EH (cell line): ENCODE data around the gene PARD3B.

Source experiments
- DNase-seq: peaks from one replicate; pipeline ENCODE4 v3.0.0-alpha.2; 2015; ENCODE audit warnings: low read depth

Gene PARD3B

DNA sequence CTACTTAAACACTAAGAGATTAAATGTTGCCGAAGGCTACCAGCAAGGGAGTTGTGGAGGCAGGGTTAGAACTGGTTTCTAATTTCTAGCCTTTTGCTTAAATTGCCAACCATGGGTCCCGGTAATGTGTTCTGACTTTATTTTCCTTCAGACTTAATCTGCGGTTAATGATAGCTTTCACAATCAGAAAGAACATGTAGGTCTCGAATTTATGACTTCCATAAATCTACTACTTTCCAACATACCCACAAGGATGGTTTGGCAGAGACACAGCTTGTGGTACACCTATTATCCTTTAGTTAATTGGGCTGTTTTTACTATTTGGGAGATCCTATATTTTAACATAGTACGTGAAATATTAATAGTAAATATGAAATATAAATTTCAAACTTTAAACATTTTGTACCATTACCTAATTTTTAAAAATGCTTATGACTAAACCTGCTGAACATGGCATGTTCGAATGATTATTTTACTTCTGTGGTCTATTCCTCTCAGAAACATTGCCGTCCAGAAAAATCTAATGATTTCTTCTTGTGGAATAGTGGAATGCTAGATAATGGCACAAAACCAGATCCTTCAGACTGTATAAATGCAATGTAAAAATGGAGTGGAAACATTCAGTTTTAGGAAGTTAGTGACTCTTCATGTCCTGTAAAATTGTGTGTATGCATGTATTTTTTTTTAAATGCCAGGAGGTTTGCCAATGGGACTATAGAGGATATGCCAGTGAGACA, 41.3 kb downstream of the PARD3B start:
- DNase-seq = no peak

GRCh38 chr2:204590063-204590462, 44.8 kb downstream of the PARD3B start:
- DNase-seq = no peak

DNA sequence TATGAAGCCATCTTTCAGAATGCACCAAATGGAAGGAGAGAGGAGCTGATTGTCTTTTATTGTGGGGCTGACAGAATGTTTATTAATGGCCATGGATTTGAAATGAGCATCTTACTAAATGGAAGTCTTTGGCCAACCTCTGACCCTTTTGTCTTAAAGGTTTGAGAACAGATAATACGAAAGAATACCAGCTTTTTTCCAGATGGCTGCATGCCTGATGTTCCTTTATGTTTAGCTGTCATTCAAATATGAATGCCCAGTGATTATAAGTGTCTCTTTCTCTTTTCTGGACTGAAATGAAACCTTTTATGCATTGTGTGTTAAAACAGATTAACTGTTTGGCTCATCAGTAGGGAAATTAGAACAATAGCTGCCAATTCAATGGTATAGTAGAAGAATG, 46.0 kb downstream of the PARD3B start:
- no peak for DNase-seq

DNA sequence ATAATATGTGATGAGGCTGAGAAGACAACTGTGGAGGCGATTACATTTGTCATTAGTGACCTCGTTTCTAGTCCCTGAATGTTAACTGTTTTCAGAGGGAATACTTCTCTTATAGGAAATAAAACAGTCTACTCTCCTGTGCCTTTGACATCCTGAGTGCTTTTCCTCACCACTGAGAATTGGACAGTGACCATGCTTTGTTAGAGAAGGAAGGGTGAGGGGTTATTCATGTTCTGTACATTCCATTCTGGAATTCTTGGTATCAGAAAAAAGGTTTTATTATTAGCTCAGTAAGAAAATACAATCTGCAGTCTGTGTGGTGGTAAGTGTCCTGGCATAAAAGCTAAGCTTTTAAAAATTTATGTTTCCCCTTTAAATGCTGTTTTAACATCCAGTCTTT, 58.8 kb downstream of the PARD3B start:
- peak; percentile 71 for DNase-seq

GRCh38 chr2:204608237-204608939, 63.1 kb downstream of the PARD3B start:
- DNase-seq = peak; percentile 89

DNA sequence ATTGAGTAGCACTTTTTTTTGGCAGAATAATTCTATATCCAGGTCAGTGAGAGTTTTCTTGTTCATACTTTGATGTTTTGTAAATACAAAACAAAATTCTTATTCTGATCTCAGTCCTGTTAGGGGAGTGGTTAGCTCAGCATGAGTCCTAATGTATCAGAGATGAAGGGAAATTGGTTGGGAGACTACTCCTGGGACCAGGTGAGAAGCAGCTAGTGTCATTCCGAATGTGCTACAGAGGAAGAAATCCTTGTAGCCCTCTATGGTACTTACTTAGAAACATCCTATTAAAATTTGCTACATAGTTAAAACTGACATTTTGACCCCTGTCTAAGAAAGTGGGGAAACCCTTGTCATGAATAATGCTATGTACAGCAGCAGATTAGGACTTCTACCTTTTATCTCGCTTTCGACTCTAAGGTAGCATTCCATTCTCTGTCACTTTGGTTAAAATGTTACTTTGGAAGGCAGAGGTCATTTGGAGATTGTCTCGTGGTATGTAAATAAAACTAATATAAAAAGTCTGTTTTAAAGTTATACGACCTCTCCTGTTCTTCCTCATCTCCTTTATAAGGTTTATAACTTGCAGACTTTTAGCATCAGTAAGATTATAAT, 65.8 kb downstream of the PARD3B start:
- DNase-seq = no peak

GRCh38 chr2:204611764-204612163, 66.5 kb downstream of the PARD3B start:
- no peak for DNase-seq

- no peak for DNase-seq
Measured at GRCh38 chr2:204613635-204614034, 68.4 kb downstream of the PARD3B start.

DNA sequence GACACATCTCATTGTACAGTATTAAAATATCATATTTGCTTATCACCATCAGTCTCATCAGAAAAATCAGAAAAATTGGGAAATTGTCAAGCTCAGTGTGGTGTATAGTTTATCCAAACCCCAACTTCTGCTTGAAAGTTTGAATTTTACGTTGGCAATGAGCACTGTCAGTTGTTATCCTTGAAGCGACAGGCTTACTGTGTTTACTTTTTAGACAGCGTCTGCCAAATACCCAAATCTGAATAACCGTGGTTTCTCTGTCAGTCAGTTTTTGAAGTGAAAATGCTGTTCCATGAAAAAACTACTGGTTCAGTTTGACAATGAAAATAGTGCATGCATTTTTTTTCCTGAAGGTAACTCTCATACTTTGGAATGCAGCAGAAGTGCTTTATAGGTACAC, 70.2 kb downstream of the PARD3B start:
- no peak for DNase-seq

DNA sequence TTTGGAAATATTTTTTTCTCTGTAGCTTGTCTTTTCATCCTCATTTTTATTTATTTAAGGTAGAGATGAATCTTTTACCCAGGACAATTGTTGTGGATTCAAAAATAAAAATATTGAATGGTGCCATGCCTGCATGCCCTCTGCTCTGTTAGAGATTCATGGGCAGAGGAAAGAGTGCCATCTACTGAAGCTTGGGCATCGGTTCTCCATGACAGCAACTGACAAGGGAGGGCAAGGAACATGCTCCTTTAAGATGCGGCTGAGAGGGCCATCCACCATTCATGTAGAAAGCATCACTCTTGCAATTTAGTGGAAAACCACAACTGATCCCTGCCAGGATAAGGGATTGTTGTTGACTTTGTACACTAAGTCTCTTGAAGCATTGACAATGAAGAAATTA, 79.9 kb downstream of the PARD3B start:
- peak; percentile 62 for DNase-seq

GRCh38 chr2:204628926-204629712, 83.8 kb downstream of the PARD3B start:
- peak; percentile 41 for DNase-seq

DNA sequence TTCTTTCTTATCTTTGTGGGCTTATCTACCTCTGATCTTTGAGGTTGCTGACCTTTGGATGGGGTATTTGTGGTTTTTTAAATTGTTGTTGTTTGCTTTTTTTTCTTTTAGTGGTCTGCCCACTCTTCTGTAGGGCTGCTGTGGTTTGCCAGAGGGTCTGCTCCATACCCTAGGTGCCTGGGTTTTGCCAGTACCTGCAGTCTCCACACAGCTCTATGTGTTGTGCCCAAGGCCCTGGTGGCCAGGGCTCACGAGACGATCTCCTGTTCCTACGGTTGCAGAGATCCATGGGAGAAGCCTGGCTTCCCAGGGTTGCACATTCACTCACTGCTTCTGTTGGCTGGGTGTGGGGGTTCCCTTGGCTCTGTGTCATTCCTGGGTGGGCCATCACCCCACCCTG, 87.1 kb downstream of the PARD3B start:
- DNase-seq = no peak

- DNase-seq = no peak
Measured at GRCh38 chr2:204634564-204634963, 89.3 kb downstream of the PARD3B start.

GRCh38 chr2:204635478-204635877, 90.2 kb downstream of the PARD3B start:
- no peak for DNase-seq

- DNase-seq = no peak
Measured at GRCh38 chr2:204638471-204639194, 93.4 kb downstream of the PARD3B start.

DNA sequence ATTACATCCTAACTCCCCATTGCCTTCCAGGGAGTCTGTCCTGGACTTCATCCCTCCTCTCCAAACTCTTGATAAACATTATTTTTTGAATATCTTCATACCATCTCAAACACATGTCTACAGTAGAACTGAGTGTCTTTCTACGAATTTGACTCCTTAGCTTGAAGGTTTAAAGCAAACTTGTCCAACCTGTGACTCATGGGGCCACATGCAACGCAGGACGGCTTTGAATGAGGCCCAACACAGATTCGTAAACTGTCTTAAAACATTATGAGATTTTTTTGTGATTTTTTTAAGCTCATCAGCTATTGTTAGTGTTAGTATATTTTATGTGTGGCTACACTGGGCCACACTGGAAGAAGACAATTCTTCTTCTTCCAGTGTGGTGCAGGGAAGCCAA, 98.1 kb downstream of the PARD3B start:
- DNase-seq = peak; percentile 26

DNA sequence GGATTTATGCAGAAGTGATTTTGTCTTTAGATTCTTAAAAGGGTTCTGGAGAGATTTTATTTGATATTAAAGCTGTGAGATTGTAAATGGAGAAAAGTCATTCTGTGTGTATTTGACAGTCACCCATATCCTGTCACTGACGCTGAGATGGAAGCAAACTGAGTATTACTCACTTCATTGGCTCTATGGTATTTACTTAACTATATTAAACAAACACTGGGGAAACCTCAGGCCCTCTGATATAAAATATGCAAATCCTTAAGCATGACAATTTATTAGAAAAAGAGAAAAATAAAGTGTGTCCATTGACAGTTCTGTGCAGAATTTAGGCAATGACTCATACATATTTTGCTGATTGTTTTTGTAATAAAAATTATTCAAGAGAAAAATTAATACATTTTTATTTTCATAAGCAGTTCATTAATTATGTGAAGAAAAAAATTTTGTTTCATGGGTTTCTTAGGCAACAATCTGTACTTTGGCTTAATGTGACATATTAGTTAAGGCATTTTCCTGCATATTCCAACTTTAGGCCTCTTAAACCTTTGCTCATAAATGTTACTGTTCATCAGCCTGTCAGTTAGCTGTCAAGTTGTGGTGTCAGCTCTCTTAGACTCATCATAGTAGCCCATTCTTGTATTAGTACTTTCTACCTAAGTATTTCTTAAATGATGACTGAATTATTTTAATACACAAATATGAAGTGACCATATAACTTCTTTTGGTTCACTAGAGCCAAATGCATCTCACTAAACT, 99.9 kb downstream of the PARD3B start:
- peak; percentile 80 for DNase-seq

DNA sequence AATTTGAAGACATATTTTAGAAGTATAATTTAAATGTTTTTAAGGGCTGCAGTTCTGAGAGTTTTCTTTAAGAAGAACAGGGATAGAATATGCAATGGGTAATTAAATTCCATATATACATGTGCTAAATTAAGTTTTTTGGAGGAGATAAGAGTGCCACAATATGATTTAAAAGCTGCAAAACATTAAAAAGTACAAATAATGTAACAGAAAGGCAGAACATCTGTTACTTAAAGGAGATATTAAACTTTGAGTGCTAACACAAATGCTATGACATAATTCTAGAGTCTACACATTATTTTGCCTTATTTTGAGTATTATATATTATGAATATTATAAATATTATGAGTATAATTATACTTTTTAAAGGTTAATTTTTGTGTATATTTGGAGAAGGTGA, 102.4 kb downstream of the PARD3B start:
- no peak for DNase-seq

DNA sequence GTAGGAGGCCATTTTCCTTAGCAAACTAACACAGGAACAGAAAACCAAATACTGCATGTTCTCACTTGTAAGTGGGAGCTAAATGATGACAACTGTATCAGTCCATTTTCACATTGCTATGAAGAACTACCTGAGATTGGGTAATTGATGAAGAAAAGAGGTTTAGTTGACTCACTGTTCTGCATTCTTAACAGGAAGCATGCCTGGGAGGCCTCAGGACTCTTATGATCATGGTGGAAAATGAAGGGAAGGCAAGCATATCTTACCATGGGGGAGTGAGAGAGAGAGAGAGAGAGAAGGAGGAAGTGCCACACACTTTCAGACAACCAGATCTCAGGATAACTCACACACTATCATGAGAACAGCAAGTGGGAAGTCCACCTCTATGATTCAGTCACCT, 105.3 kb downstream of the PARD3B start:
- DNase-seq = no peak

GRCh38 chr2:204652063-204652462, 106.8 kb downstream of the PARD3B start:
- no peak for DNase-seq

DNA sequence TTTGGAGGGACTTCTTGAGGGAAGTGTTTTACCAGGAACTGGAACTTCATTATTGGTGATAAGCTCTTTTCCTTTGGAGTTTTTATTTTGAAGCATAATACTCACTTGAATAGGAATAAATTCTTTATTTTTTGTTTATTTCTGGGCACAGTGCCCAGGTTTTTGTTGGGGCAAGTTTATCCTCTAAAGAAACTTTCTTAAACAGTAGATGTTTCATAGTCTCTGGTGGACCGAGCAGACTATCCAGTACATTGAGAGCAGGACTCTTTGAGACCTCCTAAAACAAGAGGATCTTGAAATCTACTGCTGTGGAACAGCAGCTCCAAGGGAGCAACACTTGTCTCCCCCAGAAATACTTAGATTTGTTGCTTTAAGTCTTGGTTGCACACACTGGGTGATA, 109.4 kb downstream of the PARD3B start:
- no peak for DNase-seq
